Gastroesophageal sphincter (tissue), 3 donors: Measurements from ENCODE around the gene ADAMTS14.

Source experiments
- CTCF ChIP-seq, 4 experiments: fragments of 200-600 bp in 2 of 4; fragments of 450-650 bp in 2 of 4; sonication (generic) in 1 of 4; IDR thresholded peaks; one replicate each; pipeline ENCODE4 v1.5.1; 2017 to 2019; ENCODE audit warnings: antibody characterized with exemption in 4 of 4, mild to moderate bottlenecking in 2 of 4, moderate library complexity in 2 of 4
- EP300 ChIP-seq: sonication (generic); formaldehyde crosslinking; IDR thresholded peaks from one replicate; pipeline ENCODE4 v1.6.1; 2017; ENCODE audit warnings: antibody characterized with exemption, mild to moderate bottlenecking
- POLR2A ChIP-seq, 2 donors: fragments of 450-650 bp; IDR thresholded peaks; one replicate each; pipeline ENCODE4 v1.6.1; 2017; ENCODE audit warnings: antibody characterized with exemption in 2 of 2, mild to moderate bottlenecking in 2 of 2, moderate library complexity in 1 of 2
- POLR2AphosphoS5 ChIP-seq: sonication (generic); formaldehyde crosslinking; IDR thresholded peaks from one replicate; pipeline ENCODE4 v1.6.1; 2017; ENCODE audit warnings: antibody characterized with exemption

GRCh38 chr10:70698211-70698610, 25.9 kb downstream of the ADAMTS14 start:
- TF ChIP-seq CTCF (IDR thresholded peaks at IDR 0.05): no peak
- no peak for TF ChIP-seq POLR2AphosphoS5
- TF ChIP-seq EP300: no peak
- no peak for TF ChIP-seq POLR2A (IDR thresholded peaks at IDR 0.05)
